A673 (cell line): ENCODE data around the gene SORCS3. TPM values are rescaled to one million over a fixed set of nuclear protein-coding genes. Genes with fewer than 3 reads are reported as not detected.

ENCODE experiments used
- BruUV-seq: library from RNA; stranded (reverse); fragments of 400-500 nt; replicated peaks from 2 replicates; lab custom pipeline; 2021; lab: Mats Ljungman, UMichigan
- CTCF ChIA-PET: fragments of 300-600 bp; sonication (Branson Sonifier 250); formaldehyde crosslinking; loops from one replicate; lab custom pipeline; 2022; ENCODE audit warnings: antibody characterized with exemption; lab: Charles Lee
- POLR2A ChIA-PET: fragments of 300-600 bp; sonication (Branson Sonifier 250); formaldehyde crosslinking; loops from one replicate; lab custom pipeline; 2022; ENCODE audit warnings: antibody characterized with exemption; ENCODE audit not compliant: low non-redundant PET; lab: Charles Lee
- DNase-seq: peaks from one replicate; pipeline ENCODE4 v3.0.0-alpha.2; 2015; ENCODE audit warnings: low spot score
- H3K27ac ChIP-seq: fragments of 200-600 bp; sonication (generic); 2 replicates; pipeline ENCODE4 v1.5.1; 2016; ENCODE audit warnings: mixed run types, low read depth, mild to moderate bottlenecking, mixed read lengths, antibody characterized with exemption, low read length; ENCODE audit not compliant: poor library complexity, severe bottlenecking
- H3K27me3 ChIP-seq: fragments of 200-600 bp; sonication (generic); replicated peaks from 2 replicates; pipeline ENCODE4 v1.6.1; 2017; ENCODE audit warnings: mixed run types, low read depth, mild to moderate bottlenecking, mixed read lengths, antibody characterized with exemption, low read length; ENCODE audit not compliant: insufficient read depth, poor library complexity
- H3K36me3 ChIP-seq: fragments of 200-600 bp; sonication (generic); 2 replicates; pipeline ENCODE4 v1.6.1; 2016; ENCODE audit warnings: mixed run types, mild to moderate bottlenecking, mixed read lengths, antibody characterized with exemption, low read length; ENCODE audit not compliant: insufficient read depth, poor library complexity, severe bottlenecking
- H3K4me1 ChIP-seq: fragments of 200-600 bp; sonication (generic); 2 replicates; pipeline ENCODE4 v1.6.1; 2017; ENCODE audit warnings: mixed run types, mild to moderate bottlenecking, mixed read lengths, antibody characterized with exemption, low read length; ENCODE audit not compliant: insufficient read depth, poor library complexity, severe bottlenecking
- H3K4me3 ChIP-seq: fragments of 200-600 bp; sonication (generic); 2 replicates; pipeline ENCODE4 v1.5.1; 2016; ENCODE audit warnings: low read depth, mixed run types, mild to moderate bottlenecking, mixed read lengths, low read length; ENCODE audit not compliant: poor library complexity, severe bottlenecking
- H3K9me3 ChIP-seq: fragments of 200-600 bp; sonication (generic); 2 replicates; pipeline ENCODE4 v1.6.1; 2016; ENCODE audit warnings: mixed run types, low read depth, mild to moderate bottlenecking, mixed read lengths, antibody characterized with exemption, low read length; ENCODE audit not compliant: poor library complexity, severe bottlenecking
- CTCF ChIP-seq: fragments of 300-800, 200-600 bp; sonication (generic); conservative IDR thresholded peaks from 2 replicates; pipeline ENCODE4 v1.5.1; 2017; ENCODE audit warnings: low read depth, mild to moderate bottlenecking, antibody characterized with exemption, low read length, moderate library complexity, mixed read lengths
- EZH2 ChIP-seq: fragments of 200-600 bp; sonication (generic); IDR thresholded peaks from 2 replicates; pipeline ENCODE4 v1.6.1; 2017; ENCODE audit warnings: borderline replicate concordance, low read depth, mild to moderate bottlenecking, mixed read lengths, antibody characterized with exemption, low read length; ENCODE audit not compliant: poor library complexity, severe bottlenecking
- intact Hi-C: fragments of 100-400 bp; cut with micrococcal nuclease; formaldehyde crosslinking; loops from one replicate; pipeline ENCODE4 v1.10.0; 2022; ENCODE audit not compliant: unreplicated experiment
- total RNA-seq: library from RNA; stranded (reverse); gene quantifications from 2 replicates; pipeline ENCODE4 v1.2.3, GENCODE V29; 2021

SORCS3 gene
- total RNA-seq, 1 experiment from 2014 or later = not detected

GRCh38 chr10:105207476-105207995 is 566.4 kb downstream of the SORCS3 start:
- POLR2A ChIA-PET = no interaction called here
- Histone ChIP-seq H3K4me3 (no peak overlapping the region), H3K36me3 (no peaks in the 10 kb centered on the region), H3K27me3 (peaks cover 51% of the 10 kb centered on the region), H3K4me1 (no peaks in the 10 kb centered on the region), H3K9me3 (no peaks in the 10 kb centered on the region), H3K27ac (no peak overlapping the region)
- TF ChIP-seq CTCF (no peak), EZH2 (no peak)
- intact Hi-C loops = no loop called here
- no TSS peak for BruUV-seq
- DNase-seq = no peak
- CTCF ChIA-PET = no interaction called here

GRCh38 chr10:105210546-105210945 is 569.5 kb downstream of the SORCS3 start:
- ChIA-PET CTCF (no interaction called here), POLR2A (no interaction called here)
- no peaks in the 10 kb centered on the region for H3K9me3 ChIP-seq
- no peak overlapping the region for H3K4me3 ChIP-seq
- intact Hi-C loops = no loop called here
- TF ChIP-seq EZH2 (no peak), CTCF (no peak)
- no peaks in the 10 kb centered on the region for H3K4me1 ChIP-seq
- no TSS peak for BruUV-seq
- H3K27me3 ChIP-seq = peaks cover 28% of the 10 kb centered on the region
- DNase-seq = no peak
- H3K36me3 ChIP-seq = no peaks in the 10 kb centered on the region
- no peak overlapping the region for H3K27ac ChIP-seq

- no peak for DNase-seq
- H3K27ac ChIP-seq = no peak overlapping the region
- ChIA-PET CTCF (no interaction called here), POLR2A (no interaction called here)
- TF ChIP-seq EZH2 = no peak
- TF ChIP-seq CTCF = no peak
- no peaks in the 10 kb centered on the region for H3K36me3 ChIP-seq
- BruUV-seq = no TSS peak
- H3K4me1 ChIP-seq = no peaks in the 10 kb centered on the region
- no peaks in the 10 kb centered on the region for H3K9me3 ChIP-seq
- peaks cover 2% of the 10 kb centered on the region for H3K27me3 ChIP-seq
- intact Hi-C loops = no loop called here
- no peak overlapping the region for H3K4me3 ChIP-seq
These were observed 596.6 kb downstream of the SORCS3 start for GRCh38 chr10:105237685-105238084.
